ENCODE data around the gene FTO.

DNA sequence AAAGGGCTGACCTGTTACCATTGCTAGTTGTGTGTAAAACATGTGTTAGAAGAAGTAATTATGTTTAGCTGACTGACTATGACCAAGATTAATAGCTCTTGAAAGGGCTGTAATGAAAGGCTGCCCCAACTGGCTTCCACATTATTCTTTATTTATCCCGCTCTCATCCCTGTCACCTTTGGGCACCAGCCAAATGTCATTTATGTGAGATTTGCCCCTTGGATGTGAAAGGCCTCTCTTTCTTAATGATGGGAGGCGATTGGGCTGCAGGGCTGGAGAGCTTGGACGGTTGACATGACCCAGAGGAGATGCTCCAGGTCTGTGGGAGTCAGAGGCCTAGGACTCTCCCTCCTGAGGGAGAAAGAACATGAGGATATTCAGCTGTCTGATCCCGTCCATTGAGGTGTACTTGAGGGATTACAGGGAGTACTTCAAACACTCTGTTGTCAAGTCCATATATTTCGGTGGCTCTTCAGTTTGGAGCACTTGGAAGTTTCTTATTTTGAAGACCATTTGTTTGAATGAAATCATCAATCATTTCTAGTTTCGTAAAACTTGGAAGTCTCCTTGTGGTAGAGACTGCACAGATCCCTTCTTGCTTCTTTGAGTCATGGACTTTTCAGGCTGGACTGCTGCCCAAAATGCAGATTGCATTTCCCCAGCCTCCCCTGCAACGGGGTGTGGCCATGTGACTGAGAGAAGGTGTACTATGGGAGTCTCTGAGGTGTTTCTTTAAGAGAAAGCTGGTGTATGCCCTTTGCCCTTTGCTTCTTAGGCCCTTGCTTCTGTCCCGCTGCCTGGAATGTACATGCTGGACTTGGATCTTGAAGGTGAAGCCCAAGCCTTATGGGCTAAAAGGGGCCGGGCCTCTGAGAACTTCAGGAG is 51.3 kb downstream of the FTO start:
- TF ChIP-seq, protein P1, sequence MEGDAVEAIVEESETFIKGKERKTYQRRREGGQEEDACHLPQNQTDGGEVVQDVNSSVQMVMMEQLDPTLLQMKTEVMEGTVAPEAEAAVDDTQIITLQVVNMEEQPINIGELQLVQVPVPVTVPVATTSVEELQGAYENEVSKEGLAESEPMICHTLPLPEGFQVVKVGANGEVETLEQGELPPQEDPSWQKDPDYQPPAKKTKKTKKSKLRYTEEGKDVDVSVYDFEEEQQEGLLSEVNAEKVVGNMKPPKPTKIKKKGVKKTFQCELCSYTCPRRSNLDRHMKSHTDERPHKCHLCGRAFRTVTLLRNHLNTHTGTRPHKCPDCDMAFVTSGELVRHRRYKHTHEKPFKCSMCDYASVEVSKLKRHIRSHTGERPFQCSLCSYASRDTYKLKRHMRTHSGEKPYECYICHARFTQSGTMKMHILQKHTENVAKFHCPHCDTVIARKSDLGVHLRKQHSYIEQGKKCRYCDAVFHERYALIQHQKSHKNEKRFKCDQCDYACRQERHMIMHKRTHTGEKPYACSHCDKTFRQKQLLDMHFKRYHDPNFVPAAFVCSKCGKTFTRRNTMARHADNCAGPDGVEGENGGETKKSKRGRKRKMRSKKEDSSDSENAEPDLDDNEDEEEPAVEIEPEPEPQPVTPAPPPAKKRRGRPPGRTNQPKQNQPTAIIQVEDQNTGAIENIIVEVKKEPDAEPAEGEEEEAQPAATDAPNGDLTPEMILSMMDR (IDR thresholded peaks at IDR 0.05): no peak
- TF ChIP-seq EP300 (IDR thresholded peaks at IDR 0.05): no peak
- no peak for TF ChIP-seq POLR2A (IDR thresholded peaks at IDR 0.05)

Data from tibial nerve (tissue), 4 donors.